NT2/D1 (cell line): Measurements from ENCODE around the gene TTLL5.

Experiments
- DNase-seq: peaks from one replicate; pipeline ENCODE4 v3.0.0-alpha.2; 2011; ENCODE audit warnings: low read depth, low spot score
- H3K27me3 ChIP-seq: 2 replicates; pipeline ENCODE4 v1.6.0; 2011; ENCODE audit warnings: mild to moderate bottlenecking; ENCODE audit not compliant: insufficient read length, insufficient read depth
- H3K36me3 ChIP-seq: 2 replicates; pipeline ENCODE4 v1.6.1; 2011; ENCODE audit warnings: mild to moderate bottlenecking, low read length, mixed read lengths; ENCODE audit not compliant: insufficient read depth, insufficient read length
- H3K4me1 ChIP-seq: 2 replicates; pipeline ENCODE4 v1.5.1; 2011; ENCODE audit not compliant: insufficient read depth, insufficient read length
- H3K4me3 ChIP-seq: 2 replicates; pipeline ENCODE4 v1.5.1; 2011; ENCODE audit warnings: low read depth; ENCODE audit not compliant: insufficient read length
- H3K9ac ChIP-seq: 2 replicates; pipeline ENCODE4 v1.6.0; 2011; ENCODE audit warnings: low read depth; ENCODE audit not compliant: insufficient read length
- H3K9me3 ChIP-seq: 2 replicates; pipeline ENCODE4 v1.5.1; 2011; ENCODE audit warnings: mild to moderate bottlenecking, low read length; ENCODE audit not compliant: insufficient read depth
- SUZ12 ChIP-seq: IDR thresholded peaks from 2 replicates; pipeline ENCODE4 v1.6.1; 2011; ENCODE audit not compliant: insufficient read length, insufficient read depth; ENCODE audit errors: extremely low read depth
- YY1 ChIP-seq: IDR thresholded peaks from 2 replicates; pipeline ENCODE4 v1.6.1; 2011; ENCODE audit not compliant: insufficient read length, insufficient read depth
- ZNF274 ChIP-seq: IDR thresholded peaks from 2 replicates; pipeline ENCODE4 v1.6.1; 2011; ENCODE audit warnings: mild to moderate bottlenecking, low read depth, low read length

TTLL5 gene

DNA sequence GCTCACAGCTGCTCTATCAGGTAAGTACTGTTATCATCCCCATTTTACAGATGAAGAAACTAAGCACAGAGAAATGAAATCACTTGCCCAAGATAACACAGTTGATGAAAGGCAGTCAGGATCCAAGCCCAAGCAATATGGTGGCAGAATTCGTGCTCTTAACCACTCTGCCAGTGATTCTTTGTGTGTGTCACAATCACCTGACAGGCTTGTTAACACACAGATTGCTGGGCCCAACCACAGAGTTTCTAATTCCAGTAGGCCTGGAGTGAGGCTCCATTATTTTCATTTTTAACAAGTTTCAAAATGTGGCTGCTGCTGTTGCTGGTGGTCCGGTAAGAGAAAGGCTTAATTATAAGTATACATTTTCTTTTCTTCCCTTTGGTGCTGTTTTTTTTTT lies 186.5 kb downstream of the TTLL5 start:
- Histone ChIP-seq H3K27me3 (no peaks in the 10 kb centered on the region), H3K4me1 (no peaks in the 10 kb centered on the region), H3K36me3 (no peaks in the 10 kb centered on the region), H3K9me3 (no peaks in the 10 kb centered on the region), H3K9ac (no peak overlapping the region), H3K4me3 (no peak overlapping the region)
- TF ChIP-seq ZNF274 (no peak), YY1 (no peak), SUZ12 (no peak)
- no peak for DNase-seq

DNA sequence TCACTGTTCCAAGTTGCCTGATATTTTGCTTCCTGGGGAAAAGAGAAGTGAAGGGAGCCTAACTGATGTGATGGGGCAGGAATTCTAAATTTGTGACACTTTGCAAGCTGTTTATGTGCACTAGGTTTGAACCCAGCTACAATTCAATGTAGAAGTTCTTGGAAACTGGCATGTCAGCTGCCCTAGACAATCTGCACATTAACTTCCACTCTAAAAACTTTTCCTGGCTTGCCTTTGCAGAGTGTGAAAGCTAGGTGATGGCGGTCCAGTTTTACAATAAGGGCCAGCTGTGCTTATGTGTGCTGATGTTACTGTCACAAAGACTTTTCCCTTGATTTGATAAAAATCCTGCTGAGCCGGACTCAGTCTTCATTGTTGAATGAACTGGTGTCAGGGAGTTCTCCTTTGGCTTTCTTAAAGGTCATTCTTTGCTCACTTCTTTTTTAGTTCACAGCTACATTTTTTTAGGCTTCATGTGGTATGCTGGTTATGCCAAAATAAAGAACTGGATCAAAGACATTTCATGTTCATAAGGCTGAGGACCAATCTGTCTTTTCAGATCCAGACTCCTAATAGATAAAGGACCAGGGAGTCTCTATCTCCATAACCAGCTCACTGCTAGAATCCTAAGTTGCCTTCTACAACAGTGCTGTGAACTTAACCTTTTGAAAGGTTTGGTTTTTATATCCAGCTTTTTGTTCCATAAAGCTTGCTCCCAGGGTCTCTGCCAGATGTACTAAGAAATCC lies 187.3 kb downstream of the TTLL5 start:
- H3K9ac ChIP-seq = no peak overlapping the region
- no peak overlapping the region for H3K4me3 ChIP-seq
- no peaks in the 10 kb centered on the region for H3K9me3 ChIP-seq
- no peaks in the 10 kb centered on the region for H3K36me3 ChIP-seq
- DNase-seq = no peak
- H3K27me3 ChIP-seq = no peaks in the 10 kb centered on the region
- no peaks in the 10 kb centered on the region for H3K4me1 ChIP-seq
- TF ChIP-seq SUZ12 = no peak

DNA sequence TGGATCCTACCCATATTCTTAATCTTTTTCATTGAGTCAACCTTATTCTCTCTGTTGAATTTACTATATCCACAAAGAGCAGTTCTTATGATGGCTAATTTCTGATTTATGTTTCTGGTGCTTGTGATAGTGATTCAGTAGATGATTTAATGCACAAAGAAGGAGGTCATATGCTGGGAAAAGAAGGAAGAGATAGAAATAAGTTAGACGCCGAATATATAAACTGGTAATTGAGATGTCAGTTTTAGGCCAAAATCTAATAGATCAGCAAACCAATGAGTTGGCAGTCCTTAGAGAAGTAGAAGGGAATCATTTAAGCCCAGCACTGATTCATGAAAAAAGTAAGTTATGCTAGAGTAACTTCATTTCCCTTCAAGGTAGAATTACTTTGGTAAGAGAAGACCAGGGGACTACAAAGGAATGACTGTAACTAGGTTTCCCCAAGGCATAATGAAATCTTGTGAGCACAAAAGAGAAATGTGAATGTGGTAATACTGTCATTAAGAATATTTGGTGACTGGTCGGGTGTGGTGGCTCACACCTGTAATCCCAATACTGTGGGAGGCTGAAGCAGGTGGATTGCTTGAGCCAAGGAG lies 188.4 kb downstream of the TTLL5 start:
- Histone ChIP-seq H3K4me1 (no peaks in the 10 kb centered on the region), H3K9me3 (no peaks in the 10 kb centered on the region), H3K36me3 (no peaks in the 10 kb centered on the region), H3K27me3 (no peaks in the 10 kb centered on the region), H3K4me3 (no peak overlapping the region), H3K9ac (no peak overlapping the region)
- TF ChIP-seq ZNF274 (no peak), YY1 (no peak), SUZ12 (no peak)
- no peak for DNase-seq

DNA sequence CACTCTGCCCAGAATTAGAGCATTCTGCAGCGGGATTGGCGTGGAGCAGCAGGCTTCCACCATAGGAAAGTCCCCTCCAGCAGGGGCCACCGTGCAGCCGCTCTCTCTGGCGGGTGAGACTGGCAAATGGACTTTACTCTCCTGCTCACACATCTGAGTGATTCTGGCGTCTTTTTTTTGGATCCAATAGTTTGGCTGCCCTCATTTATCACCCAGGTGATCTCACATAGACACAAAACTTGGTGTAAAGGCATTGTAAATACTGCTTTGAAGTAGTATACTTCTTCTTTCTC lies 190.5 kb downstream of the TTLL5 start:
- no peak for TF ChIP-seq SUZ12
- TF ChIP-seq ZNF274 = no peak
- TF ChIP-seq YY1 = no peak
- no peaks in the 10 kb centered on the region for H3K9me3 ChIP-seq
- H3K36me3 ChIP-seq = no peaks in the 10 kb centered on the region
- no peak overlapping the region for H3K4me3 ChIP-seq
- DNase-seq = no peak
- no peaks in the 10 kb centered on the region for H3K4me1 ChIP-seq
- no peaks in the 10 kb centered on the region for H3K27me3 ChIP-seq
- H3K9ac ChIP-seq = no peak overlapping the region

DNA sequence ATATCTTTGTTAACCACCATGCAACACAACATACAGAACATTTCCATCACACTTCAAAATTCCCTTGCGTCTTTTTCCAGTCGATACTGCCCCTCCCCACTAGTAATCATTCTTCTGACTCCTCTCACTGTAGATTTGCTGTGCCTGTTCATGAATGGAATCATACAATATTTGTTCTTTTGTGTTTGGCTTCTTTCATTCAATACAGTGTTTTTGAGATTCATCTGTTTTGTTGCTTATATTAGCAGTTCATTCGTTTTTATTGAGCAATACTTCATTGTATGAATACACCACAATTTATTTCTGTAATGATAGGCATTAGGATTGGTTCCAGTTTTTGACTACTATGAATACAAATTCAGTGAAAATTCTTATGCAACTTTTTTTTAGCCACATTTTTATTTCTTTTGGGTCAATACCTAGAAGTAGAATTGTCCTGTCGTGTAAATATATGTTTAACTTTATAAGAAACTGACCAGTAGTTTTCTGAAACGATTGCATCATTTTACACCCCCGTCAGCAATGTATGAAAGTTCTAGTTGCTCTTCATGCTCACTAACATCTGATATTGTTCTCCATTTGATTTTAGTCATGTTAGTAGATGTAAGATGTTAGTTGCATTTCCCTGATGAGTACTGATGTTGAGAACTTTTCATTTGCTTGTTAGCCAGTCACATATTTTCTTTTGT lies 193.2 kb downstream of the TTLL5 start:
- Histone ChIP-seq H3K36me3 (no peaks in the 10 kb centered on the region), H3K4me3 (no peak overlapping the region), H3K9ac (no peak overlapping the region), H3K4me1 (no peaks in the 10 kb centered on the region), H3K27me3 (no peaks in the 10 kb centered on the region), H3K9me3 (no peaks in the 10 kb centered on the region)
- no peak for TF ChIP-seq SUZ12
- TF ChIP-seq ZNF274 = no peak
- TF ChIP-seq YY1 = no peak
- no peak for DNase-seq

DNA sequence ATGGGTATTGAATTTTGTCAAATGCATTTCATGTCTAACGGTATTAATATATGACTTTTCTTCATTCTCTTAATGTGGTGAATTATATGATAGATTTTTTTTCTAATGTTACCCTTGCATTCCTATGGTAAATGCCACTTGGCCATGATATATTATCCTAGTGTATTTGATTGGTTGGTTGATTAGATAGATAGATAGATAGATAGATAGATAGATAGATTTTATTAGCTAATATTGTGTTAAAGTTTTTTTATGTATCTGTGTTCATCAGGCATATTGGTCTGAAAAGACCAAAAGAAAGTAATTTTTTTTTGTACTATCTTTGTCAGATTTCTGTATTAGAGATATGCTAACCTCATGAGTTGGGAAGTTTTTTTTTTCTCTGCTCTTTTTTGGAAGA lies 196.2 kb downstream of the TTLL5 start:
- no peak for TF ChIP-seq SUZ12
- TF ChIP-seq ZNF274 = no peak
- no peak for TF ChIP-seq YY1
- no peak overlapping the region for H3K9ac ChIP-seq
- no peaks in the 10 kb centered on the region for H3K27me3 ChIP-seq
- no peaks in the 10 kb centered on the region for H3K9me3 ChIP-seq
- no peaks in the 10 kb centered on the region for H3K4me1 ChIP-seq
- no peak overlapping the region for H3K4me3 ChIP-seq
- DNase-seq = no peak
- H3K36me3 ChIP-seq = no peaks in the 10 kb centered on the region

DNA sequence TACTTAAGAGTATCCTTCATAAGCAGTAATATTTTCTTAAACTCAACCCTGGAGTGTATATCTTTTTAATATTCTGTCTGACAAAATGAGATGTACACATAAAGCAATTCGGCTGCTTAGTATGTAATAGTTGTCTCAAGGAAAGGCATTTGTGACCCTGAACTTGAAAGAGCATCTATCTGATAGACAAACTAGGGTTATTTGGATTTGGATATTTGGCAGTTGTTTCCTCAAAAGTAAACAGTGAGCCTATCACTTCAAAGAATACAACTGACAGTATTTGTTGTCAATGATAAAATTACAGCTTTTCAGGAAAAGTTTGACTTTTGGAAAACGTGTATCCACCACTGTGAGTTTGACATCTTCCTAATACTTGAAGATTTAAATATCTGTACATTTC lies 197.3 kb downstream of the TTLL5 start:
- Histone ChIP-seq H3K9me3 (no peaks in the 10 kb centered on the region), H3K9ac (no peak overlapping the region), H3K27me3 (no peaks in the 10 kb centered on the region), H3K36me3 (no peaks in the 10 kb centered on the region), H3K4me3 (no peak overlapping the region), H3K4me1 (no peaks in the 10 kb centered on the region)
- TF ChIP-seq ZNF274 (no peak), SUZ12 (no peak)
- no peak for DNase-seq
